22Rv1 (cell line): Measurements from ENCODE around the gene SYCE1L.

ENCODE experiments used
- CTCF ChIP-seq: fragments of 450-650 bp; IDR thresholded peaks from 2 replicates; pipeline ENCODE4 v1.5.1; 2017; ENCODE audit warnings: mild to moderate bottlenecking
- ZFX ChIP-seq: fragments of 450-650 bp; IDR thresholded peaks from 2 replicates; pipeline ENCODE4 v1.6.1; 2017; ENCODE audit warnings: antibody characterized with exemption, borderline replicate concordance

GRCh38 chr16:77207030-77207429 is 7.8 kb downstream of the SYCE1L start:
- no peak for TF ChIP-seq CTCF
- no peak for TF ChIP-seq ZFX
